ENCODE results near the gene SCGB1D4. TPM values are rescaled to one million over a fixed set of nuclear protein-coding genes. Genes with fewer than 3 reads are reported as not detected.

Gene SCGB1D4
- total RNA-seq, 1 experiment from 2014 or later: not detected

DNA sequence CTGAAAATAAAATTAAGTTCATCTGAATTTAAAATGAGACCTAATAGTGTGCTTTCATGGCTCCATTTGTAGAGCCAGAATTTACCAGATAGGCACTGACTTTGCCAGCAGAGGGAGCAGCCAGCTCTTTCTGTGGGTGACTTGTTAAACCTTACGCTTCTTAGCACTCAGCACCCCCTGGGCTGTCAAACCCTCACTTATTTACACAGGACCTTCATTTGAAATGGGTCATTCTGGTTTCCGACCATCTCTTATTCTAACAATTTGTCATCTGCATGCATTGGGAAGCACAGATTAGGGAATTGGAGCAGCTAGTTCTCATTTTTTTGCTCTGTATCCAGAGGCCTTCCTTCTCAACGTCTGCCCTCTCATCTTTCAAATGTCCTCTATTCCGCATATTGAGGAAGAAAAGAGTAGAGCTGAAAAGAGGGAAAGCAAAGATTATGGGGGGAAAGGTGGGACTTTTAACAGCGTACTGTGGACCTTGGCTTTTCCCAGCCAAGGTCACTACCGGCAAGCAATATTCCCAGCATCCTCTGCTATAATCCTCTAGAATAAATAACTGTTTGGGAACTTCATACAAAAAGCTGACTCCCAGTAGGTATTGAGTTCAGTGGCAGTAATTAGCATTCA is 41.5 kb upstream of the SCGB1D4 start:
- no peak overlapping the region for H2BK15ac ChIP-seq (ENCODE audit: low read depth, low read length)
- no peaks in the 10 kb centered on the region for H3K79me1 ChIP-seq (ENCODE audit: insufficient read depth, low read depth, low read length, poor library complexity, severe bottlenecking)
- no peak overlapping the region for H2BK20ac ChIP-seq (ENCODE audit: low read depth, low read length, poor library complexity, severe bottlenecking)
- H3K4ac ChIP-seq (ENCODE audit: low read depth, low read length): no peak overlapping the region
- no peak overlapping the region for H2BK5ac ChIP-seq (ENCODE audit: insufficient read length, low read length)
- H3K23ac ChIP-seq (ENCODE audit: insufficient read length, low read depth, low read length): no peak overlapping the region
- Mint-ChIP-seq H3K27me3 (ENCODE audit: low read depth) (peaks cover 23% of the 10 kb centered on the region), H3K27ac (no peak overlapping the region), H3K9me3 (no peaks in the 10 kb centered on the region), H3K4me3 (no peak overlapping the region), H3K4me1 (peaks cover 12 to 13% of the 10 kb centered on the region in 2 experiments), H3K36me3 (ENCODE audit: insufficient read depth in 1 of 3, low read depth in 3 of 3) (peaks cover 2 to 31% (median 14%) of the 10 kb centered on the region in 3 experiments; a peak in 6 of 7 replicates)
- no CpG with 5 or more reads among the region's 6 CpGs for WGBS (ENCODE audit: extremely low coverage, insufficient read length, low lambda C conversion rate)
- no peak overlapping the region for H3K9ac ChIP-seq (ENCODE audit: extremely low read depth, insufficient read length, low read length)
- no peaks in the 10 kb centered on the region for H4K20me1 ChIP-seq (ENCODE audit: control insufficient read depth, insufficient read depth, insufficient read length)
- no peak overlapping the region for H2AFZ ChIP-seq (ENCODE audit: low read length)
- peak; percentile 62 for DNase-seq
- peaks cover 5% of the 10 kb centered on the region for H3K23me2 ChIP-seq (ENCODE audit: insufficient read length, low read depth, low read length, poor library complexity, severe bottlenecking)
- TF ChIP-seq, protein P1, sequence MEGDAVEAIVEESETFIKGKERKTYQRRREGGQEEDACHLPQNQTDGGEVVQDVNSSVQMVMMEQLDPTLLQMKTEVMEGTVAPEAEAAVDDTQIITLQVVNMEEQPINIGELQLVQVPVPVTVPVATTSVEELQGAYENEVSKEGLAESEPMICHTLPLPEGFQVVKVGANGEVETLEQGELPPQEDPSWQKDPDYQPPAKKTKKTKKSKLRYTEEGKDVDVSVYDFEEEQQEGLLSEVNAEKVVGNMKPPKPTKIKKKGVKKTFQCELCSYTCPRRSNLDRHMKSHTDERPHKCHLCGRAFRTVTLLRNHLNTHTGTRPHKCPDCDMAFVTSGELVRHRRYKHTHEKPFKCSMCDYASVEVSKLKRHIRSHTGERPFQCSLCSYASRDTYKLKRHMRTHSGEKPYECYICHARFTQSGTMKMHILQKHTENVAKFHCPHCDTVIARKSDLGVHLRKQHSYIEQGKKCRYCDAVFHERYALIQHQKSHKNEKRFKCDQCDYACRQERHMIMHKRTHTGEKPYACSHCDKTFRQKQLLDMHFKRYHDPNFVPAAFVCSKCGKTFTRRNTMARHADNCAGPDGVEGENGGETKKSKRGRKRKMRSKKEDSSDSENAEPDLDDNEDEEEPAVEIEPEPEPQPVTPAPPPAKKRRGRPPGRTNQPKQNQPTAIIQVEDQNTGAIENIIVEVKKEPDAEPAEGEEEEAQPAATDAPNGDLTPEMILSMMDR (conservative IDR thresholded peaks at IDR 0.05): peak; percentile 80
- no peak overlapping the region for H3K56ac ChIP-seq (ENCODE audit: insufficient read length, low read depth, low read length)
- no peaks in the 10 kb centered on the region for H3K9me3 ChIP-seq (ENCODE audit: control insufficient read depth, low read depth, low read length)
- H3K14ac ChIP-seq (ENCODE audit: insufficient read depth, low read length): no peak overlapping the region
- no peak overlapping the region for H3K18ac ChIP-seq (ENCODE audit: insufficient read length, low read depth, low read length)
- H2BK12ac ChIP-seq (ENCODE audit: insufficient read length, low read depth, low read length): no peak overlapping the region
- no peak overlapping the region for H3K27ac ChIP-seq (ENCODE audit: insufficient read length, low read depth, low read length)
- H4K5ac ChIP-seq (ENCODE audit: insufficient read length, low read depth, low read length): no peak overlapping the region
- no peak overlapping the region for H3T11ph ChIP-seq (ENCODE audit: low read length)
- H2BK120ac ChIP-seq (ENCODE audit: low read depth, low read length, poor library complexity, severe bottlenecking): no peak overlapping the region
- no peak overlapping the region for H3K4me2 ChIP-seq (ENCODE audit: insufficient read depth, insufficient read length, low read length)
- H3K4me1 ChIP-seq (ENCODE audit: insufficient read depth, low read length): no peaks in the 10 kb centered on the region
- no peak overlapping the region for H4K91ac ChIP-seq (ENCODE audit: insufficient read length, low read depth, low read length)
- no peak overlapping the region for H2AK5ac ChIP-seq (ENCODE audit: insufficient read length, low read length)
- H3K27me3 ChIP-seq (ENCODE audit: insufficient read depth, low read length): no peaks in the 10 kb centered on the region
- H4K8ac ChIP-seq (replicated peaks; ENCODE audit: insufficient read length, low read depth, low read length): no peak overlapping the region
- no peaks in the 10 kb centered on the region for H3K79me2 ChIP-seq (ENCODE audit: insufficient read depth, low read length)

All from H9 (cell line).